Activated CD4-positive, alpha-beta T cell treated with anti-CD3 and anti-CD28 coated beads, Interleukin-2, Interleukin-6, amounts not matched to agents 100 ng/mL and 50 ng/mL, durations not matched to agents 16 hours and 8 hours (primary cell): ENCODE results near the gene PHF24.

Experiments
- DNase-seq: peaks from one replicate; pipeline ENCODE4 v3.0.0-alpha.2; 2020

Gene PHF24

GRCh38 chr9:34984049-34984448 lies 26.0 kb downstream of the PHF24 start:
- no peak for DNase-seq

DNA sequence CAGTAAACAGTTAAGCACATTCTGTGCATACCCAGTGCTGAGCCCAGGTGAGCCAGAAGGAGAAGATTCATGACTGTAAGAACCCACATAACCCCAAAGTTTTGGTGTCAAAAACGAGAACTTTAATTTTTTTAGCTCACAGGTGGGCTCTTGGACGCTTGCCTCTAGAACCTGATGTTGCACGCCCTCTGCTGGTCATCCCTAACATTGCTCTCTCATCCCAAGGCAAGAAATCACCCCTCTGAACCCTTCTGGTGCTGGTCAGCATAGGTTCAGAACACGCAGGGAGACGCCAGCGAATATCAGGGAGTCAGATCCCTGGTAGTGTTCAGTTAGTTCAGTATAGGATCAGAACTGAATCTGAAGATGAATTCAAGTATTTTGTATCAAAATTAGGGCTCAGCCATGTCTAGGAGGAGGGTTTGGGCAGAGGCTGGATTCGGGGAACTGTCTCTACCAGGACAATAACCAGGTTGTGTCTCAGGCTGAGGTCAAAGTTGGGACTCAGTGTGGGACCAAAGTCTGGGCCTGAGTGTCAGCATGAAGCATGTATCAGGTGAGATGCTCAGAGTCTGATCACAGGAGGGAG lies 27.3 kb downstream of the PHF24 start:
- peak; percentile 74 for DNase-seq

- peak; percentile 30 for DNase-seq
Observed at GRCh38 chr9:34986540-34987047, 28.5 kb downstream of the PHF24 start.

- no peak for DNase-seq
Observed at GRCh38 chr9:34987160-34987901, 29.2 kb downstream of the PHF24 start.

GRCh38 chr9:34988218-34989002 lies 30.3 kb downstream of the PHF24 start:
- peak; percentile 44 for DNase-seq

- DNase-seq: peak; percentile 98
Observed at GRCh38 chr9:34989003-34989945, 31.2 kb downstream of the PHF24 start, which contains the start of gene DNAJB5. Gene DNAJB5, plus strand, starts transcription at chr9:34989745. Its CDS starts 886 bp downstream, at chr9:34990631.

- peak; percentile 26 for DNase-seq
Observed at GRCh38 chr9:34989946-34990635, 32.0 kb downstream of the PHF24 start.

DNA sequence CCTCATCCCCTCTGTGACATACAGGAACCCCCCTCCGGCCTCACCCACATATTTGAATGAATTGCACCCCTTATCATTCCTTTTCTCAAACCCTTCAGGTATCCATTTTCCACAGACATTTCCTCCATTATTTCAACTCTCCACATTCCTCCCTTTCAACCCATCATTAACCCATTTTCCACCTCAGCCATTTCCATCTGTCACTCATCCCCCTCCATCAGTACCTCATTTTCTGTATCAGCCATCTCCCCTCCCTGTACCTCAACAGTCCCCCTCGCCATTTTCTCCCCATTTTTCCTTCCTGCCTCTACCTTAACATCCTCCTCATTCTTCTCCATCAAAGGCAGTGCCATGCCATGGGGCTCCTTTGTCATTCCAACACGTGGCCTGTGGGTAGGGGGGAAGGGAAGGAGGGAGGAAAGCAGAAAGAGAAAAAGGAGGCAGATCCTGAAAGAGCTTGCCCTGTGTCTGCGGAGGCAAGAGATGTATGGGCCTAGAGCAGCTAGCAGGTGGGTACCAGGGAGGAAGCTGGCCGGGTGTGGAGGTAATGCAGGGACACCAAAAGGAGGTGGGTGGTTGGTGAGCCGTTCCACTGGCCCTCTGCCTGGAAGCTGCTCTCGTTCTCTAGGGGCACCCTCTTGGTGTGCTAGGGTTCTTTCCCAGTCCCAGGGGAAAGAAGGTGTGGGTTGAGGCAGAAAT lies 33.0 kb downstream of the PHF24 start:
- no peak for DNase-seq

GRCh38 chr9:34991607-34992375 lies 33.7 kb downstream of the PHF24 start:
- DNase-seq: peak; percentile 20

- peak; percentile 57 for DNase-seq
Observed at GRCh38 chr9:34992376-34992951, 34.4 kb downstream of the PHF24 start.

DNA sequence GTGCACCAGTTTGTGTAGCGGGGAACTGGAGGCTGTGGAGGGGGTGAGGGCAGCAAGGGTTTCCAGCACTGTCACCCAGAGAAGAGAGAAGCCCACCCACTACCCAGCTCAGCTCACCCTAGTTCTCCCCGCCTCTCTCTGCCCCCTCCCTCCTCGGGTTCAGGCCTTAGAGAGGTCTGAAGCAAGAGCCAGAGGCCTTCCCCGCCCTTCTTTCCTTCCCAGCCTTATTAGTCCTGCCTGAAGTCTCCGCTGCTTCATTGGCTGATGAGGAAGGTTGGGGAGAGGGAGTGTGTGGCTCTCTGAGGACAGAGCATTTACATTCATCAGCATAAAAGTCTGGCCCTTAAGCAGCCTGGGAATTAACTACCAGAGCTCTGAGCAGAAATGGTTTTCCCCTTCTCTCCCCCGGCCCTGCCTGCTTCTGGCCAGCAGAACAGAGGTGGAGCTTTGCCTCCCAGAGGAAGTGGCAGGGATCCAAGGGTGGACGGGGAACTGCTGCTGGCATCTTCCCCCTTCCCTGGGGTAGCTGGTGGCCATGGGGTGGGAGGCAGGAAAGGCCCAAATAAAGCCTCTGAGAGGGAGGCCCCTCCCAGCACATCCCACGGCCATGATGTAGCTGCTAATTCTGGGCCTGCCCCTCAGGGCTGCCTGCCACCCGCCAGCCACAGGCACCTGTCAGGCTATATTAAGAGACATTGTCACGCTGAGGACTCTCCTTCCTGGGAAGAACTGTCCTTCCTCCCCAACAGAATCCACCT lies 35.6 kb downstream of the PHF24 start:
- no peak for DNase-seq

GRCh38 chr9:34994260-34994899 lies 36.3 kb downstream of the PHF24 start:
- no peak for DNase-seq

DNA sequence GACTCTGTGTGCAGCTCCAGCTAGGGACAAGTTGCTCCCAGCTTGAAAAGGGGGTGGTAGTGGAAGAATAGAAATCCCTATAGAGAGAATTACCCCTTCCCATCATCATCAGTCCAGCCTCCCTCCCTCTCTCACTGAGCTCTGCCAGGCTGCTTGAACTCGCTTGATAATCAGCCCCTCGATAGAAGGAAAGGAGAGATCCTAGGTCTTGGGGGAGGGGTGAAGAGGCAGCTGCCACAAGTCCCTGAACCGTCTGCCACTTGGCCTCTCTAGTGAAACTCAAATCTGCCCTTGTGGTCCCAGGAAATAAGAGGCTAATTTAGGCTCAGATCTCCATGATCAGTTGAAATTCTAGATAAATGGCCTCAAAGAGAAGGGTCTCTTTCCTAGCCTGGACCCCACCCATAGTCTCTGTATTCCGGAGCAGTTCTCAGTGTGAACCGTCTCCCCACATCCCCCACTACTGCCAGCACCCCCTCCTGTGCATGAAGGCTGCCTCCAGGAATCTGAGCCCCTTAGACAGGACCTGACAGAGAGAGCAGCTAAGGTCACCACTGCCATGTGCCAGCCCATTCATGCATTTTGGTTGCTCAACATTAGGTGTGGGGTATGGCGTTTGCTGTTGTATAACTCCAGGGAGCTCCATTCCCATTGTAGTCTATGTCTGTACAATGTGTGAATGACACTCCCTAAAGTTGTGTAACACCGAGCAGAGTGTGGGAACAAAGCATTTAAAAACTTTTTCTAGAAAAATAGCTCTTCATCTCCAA lies 37.0 kb downstream of the PHF24 start:
- no peak for DNase-seq

GRCh38 chr9:34995670-34996060 lies 37.6 kb downstream of the PHF24 start:
- DNase-seq: no peak

DNA sequence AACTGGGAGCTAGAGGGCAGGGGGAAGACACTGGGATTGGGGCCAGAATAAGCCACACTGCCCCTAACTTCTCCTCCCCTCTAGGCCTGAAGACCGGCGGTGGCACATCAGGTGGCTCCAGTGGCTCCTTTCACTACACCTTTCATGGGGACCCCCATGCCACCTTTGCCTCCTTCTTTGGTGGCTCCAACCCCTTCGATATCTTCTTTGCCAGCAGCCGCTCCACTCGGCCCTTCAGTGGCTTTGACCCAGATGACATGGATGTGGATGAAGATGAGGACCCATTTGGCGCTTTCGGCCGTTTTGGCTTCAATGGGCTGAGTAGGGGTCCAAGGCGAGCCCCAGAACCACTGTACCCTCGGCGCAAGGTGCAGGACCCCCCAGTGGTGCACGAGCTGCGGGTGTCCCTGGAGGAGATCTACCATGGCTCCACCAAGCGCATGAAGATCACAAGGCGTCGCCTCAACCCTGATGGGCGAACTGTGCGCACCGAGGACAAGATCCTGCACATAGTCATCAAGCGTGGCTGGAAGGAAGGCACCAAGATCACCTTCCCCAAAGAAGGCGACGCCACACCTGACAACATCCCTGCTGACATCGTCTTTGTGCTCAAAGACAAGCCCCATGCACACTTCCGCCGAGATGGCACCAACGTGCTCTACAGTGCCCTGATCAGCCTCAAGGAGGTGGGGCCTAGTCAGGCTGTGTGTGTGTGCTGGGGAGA lies 38.3 kb downstream of the PHF24 start:
- no peak for DNase-seq

- no peak for DNase-seq
Observed at GRCh38 chr9:34996905-34997279, 38.8 kb downstream of the PHF24 start.

- no peak for DNase-seq
Observed at GRCh38 chr9:34997379-34997781, 39.3 kb downstream of the PHF24 start.
